HepG2 (cell line): ENCODE measurements around the gene SMG7. TPM values are rescaled to one million over a fixed set of nuclear protein-coding genes. Genes with fewer than 3 reads are reported as not detected.

Source experiments
- ATAD3A ChIP-seq: sonication (generic); formaldehyde crosslinking; IDR thresholded peaks from 2 replicates; pipeline ENCODE4 v1.4.0; 2020; ENCODE audit warnings: missing genetic modification reagents
- CEBPZ ChIP-seq: IDR thresholded peaks from 2 replicates; pipeline ENCODE4 v1.6.1; 2012; ENCODE audit warnings: low read length, improper control_type of control experiment
- CENPT ChIP-seq: sonication (generic); formaldehyde crosslinking; IDR thresholded peaks from 2 replicates; pipeline ENCODE4 v1.8.0; 2022; ENCODE audit warnings: low read depth, mild to moderate bottlenecking, moderate library complexity, missing genetic modification reagents
- DNMT3B ChIP-seq: conservative IDR thresholded peaks from 2 replicates; pipeline ENCODE4 v1.6.1; 2016; ENCODE audit warnings: missing biosample characterization, control low read depth
- E2F2 ChIP-seq: sonication (generic); formaldehyde crosslinking; IDR thresholded peaks from 2 replicates; pipeline ENCODE4 v1.4.0; 2020; ENCODE audit warnings: missing genetic modification reagents, borderline replicate concordance
- KDM3A ChIP-seq: IDR thresholded peaks from 2 replicates; pipeline ENCODE4 v1.6.1; 2018; ENCODE audit warnings: low read depth, missing compliant biosample characterization
- KLF16 ChIP-seq, 2 experiments: sonication (generic) in 1 of 2; formaldehyde crosslinking in 1 of 2; IDR thresholded peaks; 2 replicates each; pipeline versions ENCODE4 v1.6.1 to v1.8.0; 2016 to 2023; ENCODE audit warnings: missing genetic modification reagents in 2 of 2, missing compliant biosample characterization in 1 of 2
- MEF2D ChIP-seq: sonication (generic); formaldehyde crosslinking; IDR thresholded peaks from 2 replicates; pipeline ENCODE4 v1.5.1; 2020; ENCODE audit warnings: mild to moderate bottlenecking, missing genetic modification reagents
- PBX2 ChIP-seq: IDR thresholded peaks from 2 replicates; pipeline ENCODE4 v1.6.1; 2016; ENCODE audit warnings: control low read depth
- POGZ ChIP-seq: sonication (generic); formaldehyde crosslinking; IDR thresholded peaks from 2 replicates; pipeline ENCODE4 v1.4.0; 2020; ENCODE audit warnings: mild to moderate bottlenecking, missing genetic modification reagents
- RBM39 ChIP-seq: fragments of 200-400 bp; formaldehyde crosslinking; IDR thresholded peaks from one replicate; pipeline ENCODE4 v1.6.1; 2018; ENCODE audit warnings: antibody characterized with exemption, mild to moderate bottlenecking, low read depth, low read length; ENCODE audit not compliant: poor library complexity, severe bottlenecking
- REXO4 ChIP-seq: sonication (generic); formaldehyde crosslinking; IDR thresholded peaks from 2 replicates; pipeline ENCODE4 v1.8.0; 2022; ENCODE audit warnings: missing genetic modification reagents, mild to moderate bottlenecking, borderline replicate concordance
- ZNF12 ChIP-seq: sonication (generic); formaldehyde crosslinking; IDR thresholded peaks from 2 replicates; pipeline ENCODE4 v1.5.0; 2020; ENCODE audit warnings: missing genetic modification reagents
- ZNF343 ChIP-seq: sonication (generic); formaldehyde crosslinking; IDR thresholded peaks from 2 replicates; pipeline ENCODE4 v1.4.0; 2020; ENCODE audit warnings: mild to moderate bottlenecking, missing genetic modification reagents
- ZSCAN30 ChIP-seq: sonication (generic); formaldehyde crosslinking; IDR thresholded peaks from 2 replicates; pipeline ENCODE4 v1.5.0; 2020; ENCODE audit warnings: mild to moderate bottlenecking, missing genetic modification reagents
- polyA plus RNA-seq, 8 experiments: library from polyadenylated mRNA; depleted of rRNA in 3 of 8; stranded (reverse) in 7 of 8; unstranded in 1 of 8; fragments of >200 nt; fragmentation: Illumina TruSeq in 4 of 8; extraction: Trizol in 4 of 8; gene quantifications; 2 replicates each; pipeline versions ENCODE4 v1.2.1 to v1.2.3, GENCODE V29; 2011 to 2016; ENCODE audit warnings: low read depth in 4 of 8, missing spikeins in 1 of 8, mixed read lengths in 1 of 8; ENCODE audit not compliant: insufficient read depth in 1 of 8
- total RNA-seq, 5 experiments: library from RNA; depleted of rRNA; stranded (reverse); fragments of >200 nt; fragmentation: Illumina TruSeq; extraction: Trizol; gene quantifications; 2 replicates each; pipeline ENCODE4 v1.2.3, GENCODE V29; 2016; ENCODE audit warnings: low read depth in 1 of 5
- TF ChIP-seq, protein P1 (sequence below): sonication (generic); formaldehyde crosslinking; conservative IDR thresholded peaks from 2 replicates; pipeline ENCODE4 v1.4.0; 2020; ENCODE audit warnings: missing genetic modification reagents
- TF ChIP-seq, protein P2 (sequence below): IDR thresholded peaks from 2 replicates; pipeline ENCODE4 v1.6.1; 2016

The SMG7 gene
- total and polyA plus RNA-seq, 2 of the 13 experiments (the other 11 are each of a cell fraction or from before 2014, with no cell fraction given) = 14.9 to 27.9 TPM

DNA sequence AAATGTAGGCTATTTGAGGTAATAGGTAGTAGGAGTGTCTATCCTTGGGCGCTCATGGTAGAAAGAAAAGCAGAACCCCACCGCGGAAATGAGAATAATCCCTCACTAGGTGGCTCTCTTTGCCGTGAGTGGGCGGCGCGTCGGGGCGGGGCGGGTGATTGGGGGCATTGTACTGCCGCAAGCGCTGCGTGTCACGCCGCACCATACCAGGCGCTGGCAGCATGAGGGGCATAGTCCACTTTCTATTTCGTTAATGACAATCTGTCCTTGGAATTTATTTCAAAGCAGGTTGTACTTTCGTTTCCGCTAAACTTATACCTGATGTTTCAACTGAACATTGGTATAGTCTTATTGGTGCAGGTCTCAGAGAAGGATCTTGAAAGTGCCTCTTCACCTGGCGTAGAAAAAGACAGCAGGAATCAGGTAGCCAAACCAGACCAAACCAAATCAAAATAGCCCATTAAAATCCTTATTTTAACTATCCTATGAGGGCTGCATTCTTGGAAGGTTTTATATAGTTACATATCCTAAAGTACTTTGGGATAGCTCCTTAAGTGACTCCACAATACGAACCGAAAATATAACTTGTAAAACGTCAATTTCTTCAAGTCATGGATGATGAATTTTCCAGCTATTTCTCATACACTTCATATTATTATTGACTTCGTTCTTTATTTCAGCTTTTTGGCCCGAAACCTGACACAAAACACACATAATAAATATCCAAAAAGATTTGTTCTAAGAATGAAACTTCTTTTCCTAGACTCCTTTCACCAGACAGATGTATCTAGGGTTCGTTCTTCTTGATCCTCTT is 1.9 kb upstream of the SMG7 start (continued):
- TF ChIP-seq CEBPZ (no peak), PBX2 (no peak), ZSCAN30 (peak; percentile 25; the same call in 1 of the 2 replicates), ZNF343 (CRISPR knock-in tag) (no peak), ZNF12 (CRISPR knock-in tag) (peak; percentile 67), MEF2D (CRISPR knock-in tag) (no peak), DNMT3B (CRISPR knock-in tag) (no peak), CENPT (CRISPR knock-in tag) (no peak), POGZ (peak; percentile 49; the same call in 1 of the 2 replicates), ATAD3A (no peak), REXO4 (CRISPR knock-in tag) (no peak), KLF16 (CRISPR knock-in tag; IDR thresholded peaks at IDR 0.05) (peak in 1 of 2 experiments; percentile 39; a peak in 1 of 4 replicates), RBM39 (peak; percentile 46), KDM3A (CRISPR knock-in tag) (0 out of 2 replicates have a peak, but pooled peaks have one; percentile 73), E2F2 (CRISPR knock-in tag) (no peak)
- TF ChIP-seq, protein P1, sequence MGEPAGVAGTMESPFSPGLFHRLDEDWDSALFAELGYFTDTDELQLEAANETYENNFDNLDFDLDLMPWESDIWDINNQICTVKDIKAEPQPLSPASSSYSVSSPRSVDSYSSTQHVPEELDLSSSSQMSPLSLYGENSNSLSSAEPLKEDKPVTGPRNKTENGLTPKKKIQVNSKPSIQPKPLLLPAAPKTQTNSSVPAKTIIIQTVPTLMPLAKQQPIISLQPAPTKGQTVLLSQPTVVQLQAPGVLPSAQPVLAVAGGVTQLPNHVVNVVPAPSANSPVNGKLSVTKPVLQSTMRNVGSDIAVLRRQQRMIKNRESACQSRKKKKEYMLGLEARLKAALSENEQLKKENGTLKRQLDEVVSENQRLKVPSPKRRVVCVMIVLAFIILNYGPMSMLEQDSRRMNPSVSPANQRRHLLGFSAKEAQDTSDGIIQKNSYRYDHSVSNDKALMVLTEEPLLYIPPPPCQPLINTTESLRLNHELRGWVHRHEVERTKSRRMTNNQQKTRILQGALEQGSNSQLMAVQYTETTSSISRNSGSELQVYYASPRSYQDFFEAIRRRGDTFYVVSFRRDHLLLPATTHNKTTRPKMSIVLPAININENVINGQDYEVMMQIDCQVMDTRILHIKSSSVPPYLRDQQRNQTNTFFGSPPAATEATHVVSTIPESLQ (CRISPR knock-in tag) = no peak
- TF ChIP-seq, protein P2, sequence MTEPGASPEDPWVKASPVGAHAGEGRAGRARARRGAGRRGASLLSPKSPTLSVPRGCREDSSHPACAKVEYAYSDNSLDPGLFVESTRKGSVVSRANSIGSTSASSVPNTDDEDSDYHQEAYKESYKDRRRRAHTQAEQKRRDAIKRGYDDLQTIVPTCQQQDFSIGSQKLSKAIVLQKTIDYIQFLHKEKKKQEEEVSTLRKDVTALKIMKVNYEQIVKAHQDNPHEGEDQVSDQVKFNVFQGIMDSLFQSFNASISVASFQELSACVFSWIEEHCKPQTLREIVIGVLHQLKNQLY (CRISPR knock-in tag) = peak; percentile 96
